ENCODE results near the gene KITLG.
"Not testable (repeated sequence)": the region's sequence is repeated elsewhere in the genome, so short reads cannot be mapped to it uniquely, and the experiment has no call there.

KITLG gene

GRCh38 chr12:88562151-88562550 lies 18.1 kb downstream of the KITLG start:
- no peaks in the 10 kb centered on the region for H3K36me3 ChIP-seq (ENCODE audit: control insufficient read depth, insufficient read depth, low read length)
- H3K9me3 ChIP-seq (ENCODE audit: control insufficient read depth, low read length): no peaks in the 10 kb centered on the region
- H3K27me3 ChIP-seq (ENCODE audit: control insufficient read depth, insufficient read depth, low read length, poor library complexity, severe bottlenecking): no peaks in the 10 kb centered on the region
- no peaks in the 10 kb centered on the region for H3K4me1 ChIP-seq (ENCODE audit: control insufficient read depth, insufficient read depth, low read length)
- H3K4me3 ChIP-seq (ENCODE audit: insufficient read depth, low read depth, low read length): no peak overlapping the region
- H3K27ac ChIP-seq (ENCODE audit: insufficient read depth, low read depth, low read length, poor library complexity, severe bottlenecking): no peak overlapping the region
- 92 to 94% methylated on average over 2 of the region's 2 CpGs for WGBS, 2 experiments

- Histone ChIP-seq H3K4me1 (ENCODE audit: control insufficient read depth, insufficient read depth, low read length) (no peaks in the 10 kb centered on the region), H3K27me3 (ENCODE audit: control insufficient read depth, insufficient read depth, low read length, poor library complexity, severe bottlenecking) (no peaks in the 10 kb centered on the region), H3K4me3 (ENCODE audit: insufficient read depth, low read depth, low read length) (no peak overlapping the region), H3K27ac (ENCODE audit: insufficient read depth, low read depth, low read length, poor library complexity, severe bottlenecking) (no peak overlapping the region), H3K9me3 (ENCODE audit: control insufficient read depth, low read length) (no peaks in the 10 kb centered on the region), H3K36me3 (ENCODE audit: control insufficient read depth, insufficient read depth, low read length) (no peaks in the 10 kb centered on the region)
- 92 to 93% methylated on average over 2 of the region's 2 CpGs for WGBS, 2 experiments
Observed at GRCh38 chr12:88559772-88560171, 20.5 kb downstream of the KITLG start.

GRCh38 chr12:88559199-88559598 lies 21.1 kb downstream of the KITLG start:
- no peaks in the 10 kb centered on the region for H3K27me3 ChIP-seq (ENCODE audit: control insufficient read depth, insufficient read depth, low read length, poor library complexity, severe bottlenecking)
- peaks cover 1% of the 10 kb centered on the region for H3K4me1 ChIP-seq (ENCODE audit: control insufficient read depth, insufficient read depth, low read length)
- no peaks in the 10 kb centered on the region for H3K36me3 ChIP-seq (ENCODE audit: control insufficient read depth, insufficient read depth, low read length)
- no peak overlapping the region for H3K27ac ChIP-seq (ENCODE audit: insufficient read depth, low read depth, low read length, poor library complexity, severe bottlenecking)
- 90 to 95% methylated on average over 7 of the region's 7 CpGs for WGBS, 2 experiments
- H3K4me3 ChIP-seq (ENCODE audit: insufficient read depth, low read depth, low read length): no peak overlapping the region
- no peaks in the 10 kb centered on the region for H3K9me3 ChIP-seq (ENCODE audit: control insufficient read depth, low read length)

- no peak overlapping the region for H3K27ac ChIP-seq (ENCODE audit: insufficient read depth, low read depth, low read length, poor library complexity, severe bottlenecking)
- no peak overlapping the region for H3K4me3 ChIP-seq (ENCODE audit: insufficient read depth, low read depth, low read length)
- 87 to 95% methylated on average over 3 of the region's 3 CpGs for WGBS, 2 experiments
- H3K27me3 ChIP-seq (ENCODE audit: control insufficient read depth, insufficient read depth, low read length, poor library complexity, severe bottlenecking): no peaks in the 10 kb centered on the region
- H3K4me1 ChIP-seq (ENCODE audit: control insufficient read depth, insufficient read depth, low read length): peaks cover 6% of the 10 kb centered on the region
- H3K36me3 ChIP-seq (ENCODE audit: control insufficient read depth, insufficient read depth, low read length): no peaks in the 10 kb centered on the region
- H3K9me3 ChIP-seq (ENCODE audit: control insufficient read depth, low read length): no peaks in the 10 kb centered on the region
Observed at GRCh38 chr12:88558340-88558867, 21.9 kb downstream of the KITLG start.

GRCh38 chr12:88556213-88556774 lies 24.0 kb downstream of the KITLG start:
- no peaks in the 10 kb centered on the region for H3K27me3 ChIP-seq (ENCODE audit: control insufficient read depth, insufficient read depth, low read length, poor library complexity, severe bottlenecking)
- no peak overlapping the region for H3K27ac ChIP-seq (ENCODE audit: insufficient read depth, low read depth, low read length, poor library complexity, severe bottlenecking)
- WGBS, 2 experiments: 87 to 92% methylated on average over 2 of the region's 2 CpGs

GRCh38 chr12:88553941-88554658 lies 26.2 kb downstream of the KITLG start:
- Histone ChIP-seq H3K27ac (ENCODE audit: insufficient read depth, low read depth, low read length, poor library complexity, severe bottlenecking) (no peak overlapping the region), H3K9me3 (ENCODE audit: control insufficient read depth, low read length) (no peaks in the 10 kb centered on the region), H3K36me3 (ENCODE audit: control insufficient read depth, insufficient read depth, low read length) (no peaks in the 10 kb centered on the region), H3K27me3 (ENCODE audit: control insufficient read depth, insufficient read depth, low read length, poor library complexity, severe bottlenecking) (no peaks in the 10 kb centered on the region), H3K4me1 (ENCODE audit: control insufficient read depth, insufficient read depth, low read length) (peaks cover 6% of the 10 kb centered on the region), H3K4me3 (ENCODE audit: insufficient read depth, low read depth, low read length) (no peak overlapping the region)
- WGBS, 2 experiments: 73 to 77% methylated on average over 2 to 3 of the region's 3 CpGs

More at GRCh38 chr12:88556213-88556774, 24.0 kb downstream of the KITLG start:
- no peaks in the 10 kb centered on the region for H3K36me3 ChIP-seq (ENCODE audit: control insufficient read depth, insufficient read depth, low read length)
- H3K9me3 ChIP-seq (ENCODE audit: control insufficient read depth, low read length): no peaks in the 10 kb centered on the region
- H3K4me3 ChIP-seq (ENCODE audit: insufficient read depth, low read depth, low read length): no peak overlapping the region
- H3K4me1 ChIP-seq (ENCODE audit: control insufficient read depth, insufficient read depth, low read length): peaks cover 6% of the 10 kb centered on the region

GRCh38 chr12:88552610-88553079 lies 27.6 kb downstream of the KITLG start:
- H3K27ac ChIP-seq (ENCODE audit: insufficient read depth, low read depth, low read length, poor library complexity, severe bottlenecking): no peak overlapping the region

GRCh38 chr12:88549929-88550328 lies 30.3 kb downstream of the KITLG start:
- H3K27me3 ChIP-seq (ENCODE audit: control insufficient read depth, insufficient read depth, low read length, poor library complexity, severe bottlenecking): no peaks in the 10 kb centered on the region
- no peak overlapping the region for H3K27ac ChIP-seq (ENCODE audit: insufficient read depth, low read depth, low read length, poor library complexity, severe bottlenecking)
- H3K4me3 ChIP-seq (ENCODE audit: insufficient read depth, low read depth, low read length): no peak overlapping the region
- H3K9me3 ChIP-seq (ENCODE audit: control insufficient read depth, low read length): no peaks in the 10 kb centered on the region
- peaks cover 6% of the 10 kb centered on the region for H3K4me1 ChIP-seq (ENCODE audit: control insufficient read depth, insufficient read depth, low read length)
- no peaks in the 10 kb centered on the region for H3K36me3 ChIP-seq (ENCODE audit: control insufficient read depth, insufficient read depth, low read length)
- 0 to 2% methylated on average over 1 of the region's 1 CpG for WGBS, 2 experiments

More at GRCh38 chr12:88552610-88553079, 27.6 kb downstream of the KITLG start:
- Histone ChIP-seq H3K36me3 (ENCODE audit: control insufficient read depth, insufficient read depth, low read length) (no peaks in the 10 kb centered on the region), H3K27me3 (ENCODE audit: control insufficient read depth, insufficient read depth, low read length, poor library complexity, severe bottlenecking) (no peaks in the 10 kb centered on the region), H3K4me3 (ENCODE audit: insufficient read depth, low read depth, low read length) (no peak overlapping the region), H3K9me3 (ENCODE audit: control insufficient read depth, low read length) (no peaks in the 10 kb centered on the region), H3K4me1 (ENCODE audit: control insufficient read depth, insufficient read depth, low read length) (peaks cover 6% of the 10 kb centered on the region)
- 57 to 63% methylated on average over 3 of the region's 3 CpGs for WGBS, 2 experiments

GRCh38 chr12:88547949-88548348 lies 32.3 kb downstream of the KITLG start:
- H3K9me3 ChIP-seq (ENCODE audit: control insufficient read depth, low read length); H3K27ac ChIP-seq (ENCODE audit: insufficient read depth, low read depth, low read length, poor library complexity, severe bottlenecking); H3K36me3 ChIP-seq (ENCODE audit: control insufficient read depth, insufficient read depth, low read length); H3K4me3 ChIP-seq (ENCODE audit: insufficient read depth, low read depth, low read length); H3K4me1 ChIP-seq (ENCODE audit: control insufficient read depth, insufficient read depth, low read length); H3K27me3 ChIP-seq (ENCODE audit: control insufficient read depth, insufficient read depth, low read length, poor library complexity, severe bottlenecking): not testable (repeated sequence)
- 94 to 95% methylated on average over 7 of the region's 7 CpGs for WGBS, 2 experiments

- H3K27me3 ChIP-seq (ENCODE audit: control insufficient read depth, insufficient read depth, low read length, poor library complexity, severe bottlenecking): no peaks in the 10 kb centered on the region
- no peaks in the 10 kb centered on the region for H3K4me1 ChIP-seq (ENCODE audit: control insufficient read depth, insufficient read depth, low read length)
- H3K36me3 ChIP-seq (ENCODE audit: control insufficient read depth, insufficient read depth, low read length): no peaks in the 10 kb centered on the region
- WGBS, 2 experiments: 78 to 95% methylated on average over 2 of the region's 2 CpGs
- H3K4me3 ChIP-seq (ENCODE audit: insufficient read depth, low read depth, low read length): no peak overlapping the region
- H3K9me3 ChIP-seq (ENCODE audit: control insufficient read depth, low read length): no peaks in the 10 kb centered on the region
- H3K27ac ChIP-seq (ENCODE audit: insufficient read depth, low read depth, low read length, poor library complexity, severe bottlenecking): no peak overlapping the region
Observed at GRCh38 chr12:88546853-88547252, 33.4 kb downstream of the KITLG start.

Data from ectodermal cell (in vitro differentiated cells).